Caco-2 (cell line): ENCODE results near the gene SMARCB1. TPM values are rescaled to one million over a fixed set of nuclear protein-coding genes. Genes with fewer than 3 reads are reported as not detected.

Experiments
- BruUV-seq: library from RNA; stranded (reverse); fragments of 400-500 nt; replicated peaks from 2 replicates; lab custom pipeline; 2021; lab: Mats Ljungman, UMichigan
- CTCF ChIA-PET: fragments of 300-600 bp; sonication (Branson Sonifier 250); formaldehyde crosslinking; loops from one replicate; lab custom pipeline; 2022; ENCODE audit warnings: antibody characterized with exemption; lab: Charles Lee
- POLR2A ChIA-PET: fragments of 300-600 bp; sonication (Branson Sonifier 250); formaldehyde crosslinking; loops from one replicate; lab custom pipeline; 2022; ENCODE audit warnings: antibody characterized with exemption; lab: Charles Lee
- DNase-seq, 2 experiments: peaks; one replicate each; pipeline versions ENCODE4 v3.0.0 to v3.0.0-alpha.2; 2020 to 2022
- H3K27me3 ChIP-seq: replicated peaks from 2 replicates; pipeline ENCODE4 v1.6.0; 2011; ENCODE audit warnings: low read length; ENCODE audit not compliant: control insufficient read depth, insufficient read depth
- H3K36me3 ChIP-seq: 2 replicates; pipeline ENCODE4 v1.5.1; 2011; ENCODE audit warnings: low read length; ENCODE audit not compliant: control insufficient read depth, insufficient read depth
- H3K4me1 ChIP-seq: fragments of 250-450 bp; sonication (Bioruptor Pico); 2 replicates; pipeline ENCODE4 v1.5.1; 2020; ENCODE audit warnings: mild to moderate bottlenecking
- H3K4me3 ChIP-seq: 2 replicates; pipeline ENCODE4 v1.5.1; 2011; ENCODE audit warnings: low read depth, mild to moderate bottlenecking, control low read depth, low read length
- H3K9me3 ChIP-seq: fragments of 250-450 bp; sonication (Bioruptor Pico); 2 replicates; pipeline ENCODE4 v1.5.1; 2020; ENCODE audit warnings: mild to moderate bottlenecking, moderate library complexity
- H3K27ac Mint-ChIP-seq: one replicate; pipeline ENCODE4 v1.8.0; 2022; ENCODE audit warnings: mixed read lengths; ENCODE audit not compliant: unreplicated experiment
- H3K27me3 Mint-ChIP-seq: one replicate; pipeline ENCODE4 v1.8.0; 2022; ENCODE audit warnings: mixed read lengths; ENCODE audit not compliant: insufficient read depth, unreplicated experiment
- H3K36me3 Mint-ChIP-seq: one replicate; pipeline ENCODE4 v1.8.0; 2022; ENCODE audit warnings: mild to moderate bottlenecking, mixed read lengths; ENCODE audit not compliant: insufficient read depth, unreplicated experiment
- H3K4me1 Mint-ChIP-seq: one replicate; pipeline ENCODE4 v1.8.0; 2022; ENCODE audit warnings: low read depth, mixed read lengths; ENCODE audit not compliant: unreplicated experiment
- H3K4me3 Mint-ChIP-seq: one replicate; pipeline ENCODE4 v1.8.0; 2022; ENCODE audit warnings: mild to moderate bottlenecking, moderate library complexity, mixed read lengths; ENCODE audit not compliant: unreplicated experiment
- H3K9me3 Mint-ChIP-seq: one replicate; pipeline ENCODE4 v1.8.0; 2022; ENCODE audit warnings: mixed read lengths; ENCODE audit not compliant: unreplicated experiment
- intact Hi-C: fragments of 100-400 bp; cut with micrococcal nuclease; formaldehyde crosslinking; loops from one replicate; pipeline ENCODE4 v1.10.0; 2022; ENCODE audit not compliant: unreplicated experiment
- total RNA-seq: library from RNA; stranded (reverse); gene quantifications from 2 replicates; pipeline ENCODE4 v1.2.3, GENCODE V29; 2022
- TF ChIP-seq, protein P1 (sequence below), 2 experiments: fragments of 200-600 bp in 1 of 2; IDR thresholded peaks; 1 replicate in 1 of 2; 2 replicates in 1 of 2; pipeline versions ENCODE4 v1.5.1 to v1.8.0; 2011 to 2022; ENCODE audit warnings: antibody characterized with exemption in 1 of 2, control low read depth in 1 of 2, inconsistent platforms in 1 of 2, low read depth in 1 of 2, low read length in 1 of 2, mild to moderate bottlenecking in 1 of 2, moderate library complexity in 1 of 2; ENCODE audit not compliant: insufficient read depth in 1 of 2, severe bottlenecking in 1 of 2, unreplicated experiment in 1 of 2

The SMARCB1 gene
- total RNA-seq, 1 experiment from 2014 or later: 157 TPM

DNA sequence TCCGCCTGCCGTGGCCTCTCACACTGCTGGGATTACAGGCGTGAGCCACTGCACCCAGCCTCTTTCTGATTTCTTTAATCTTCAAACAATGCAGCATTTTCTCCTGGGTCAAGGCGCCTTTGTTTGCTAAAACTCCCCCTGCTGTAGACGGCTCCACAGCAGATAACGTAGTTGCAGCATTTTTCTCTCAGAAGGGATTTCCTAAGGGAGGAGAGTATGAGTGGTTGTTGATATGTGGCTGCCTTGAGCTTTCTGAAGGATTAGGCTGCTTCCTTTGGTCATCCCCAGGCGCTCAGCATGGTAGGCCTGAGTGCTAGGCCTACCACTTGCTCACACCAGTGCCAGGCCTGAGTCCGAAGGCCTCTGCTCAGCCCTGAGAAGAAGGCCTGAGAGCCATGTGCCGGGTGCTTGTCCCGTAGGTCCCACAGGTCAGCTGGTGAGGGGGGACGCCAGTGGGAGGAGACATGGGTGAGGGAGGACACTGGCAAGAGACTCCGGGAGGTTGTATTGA is 18.1 kb downstream of the SMARCB1 start:
- no peak overlapping the region for H3K4me3 Mint-ChIP-seq
- no peaks in the 10 kb centered on the region for H3K4me1 Mint-ChIP-seq
- CTCF ChIA-PET: interaction anchor here (0.9 kb wide), 1 partner anchor 34 kb away, joined by 4 read pairs; no protein-coding TSS in a partner anchor
- H3K36me3 Mint-ChIP-seq: peaks cover 87% of the 10 kb centered on the region
- intact Hi-C loops: no loop called here
- H3K27ac Mint-ChIP-seq: peak overlapping the region; percentile 48
- H3K27me3 Mint-ChIP-seq: no peaks in the 10 kb centered on the region
- no peaks in the 10 kb centered on the region for H3K27me3 ChIP-seq
- no TSS peak for BruUV-seq
- TF ChIP-seq, protein P1, sequence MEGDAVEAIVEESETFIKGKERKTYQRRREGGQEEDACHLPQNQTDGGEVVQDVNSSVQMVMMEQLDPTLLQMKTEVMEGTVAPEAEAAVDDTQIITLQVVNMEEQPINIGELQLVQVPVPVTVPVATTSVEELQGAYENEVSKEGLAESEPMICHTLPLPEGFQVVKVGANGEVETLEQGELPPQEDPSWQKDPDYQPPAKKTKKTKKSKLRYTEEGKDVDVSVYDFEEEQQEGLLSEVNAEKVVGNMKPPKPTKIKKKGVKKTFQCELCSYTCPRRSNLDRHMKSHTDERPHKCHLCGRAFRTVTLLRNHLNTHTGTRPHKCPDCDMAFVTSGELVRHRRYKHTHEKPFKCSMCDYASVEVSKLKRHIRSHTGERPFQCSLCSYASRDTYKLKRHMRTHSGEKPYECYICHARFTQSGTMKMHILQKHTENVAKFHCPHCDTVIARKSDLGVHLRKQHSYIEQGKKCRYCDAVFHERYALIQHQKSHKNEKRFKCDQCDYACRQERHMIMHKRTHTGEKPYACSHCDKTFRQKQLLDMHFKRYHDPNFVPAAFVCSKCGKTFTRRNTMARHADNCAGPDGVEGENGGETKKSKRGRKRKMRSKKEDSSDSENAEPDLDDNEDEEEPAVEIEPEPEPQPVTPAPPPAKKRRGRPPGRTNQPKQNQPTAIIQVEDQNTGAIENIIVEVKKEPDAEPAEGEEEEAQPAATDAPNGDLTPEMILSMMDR (IDR thresholded peaks at IDR 0.05; ENCODE audit: insufficient read depth in 1 of 2, low read depth in 1 of 2, low read length in 1 of 2, severe bottlenecking in 1 of 2, unreplicated experiment in 1 of 2): no peak
- no peaks in the 10 kb centered on the region for H3K9me3 ChIP-seq
- H3K4me1 ChIP-seq: no peaks in the 10 kb centered on the region
- H3K9me3 Mint-ChIP-seq: no peaks in the 10 kb centered on the region
- POLR2A ChIA-PET: no interaction called here
- no peak for DNase-seq
- no peak overlapping the region for H3K4me3 ChIP-seq
- H3K36me3 ChIP-seq: peaks cover 5% of the 10 kb centered on the region

DNA sequence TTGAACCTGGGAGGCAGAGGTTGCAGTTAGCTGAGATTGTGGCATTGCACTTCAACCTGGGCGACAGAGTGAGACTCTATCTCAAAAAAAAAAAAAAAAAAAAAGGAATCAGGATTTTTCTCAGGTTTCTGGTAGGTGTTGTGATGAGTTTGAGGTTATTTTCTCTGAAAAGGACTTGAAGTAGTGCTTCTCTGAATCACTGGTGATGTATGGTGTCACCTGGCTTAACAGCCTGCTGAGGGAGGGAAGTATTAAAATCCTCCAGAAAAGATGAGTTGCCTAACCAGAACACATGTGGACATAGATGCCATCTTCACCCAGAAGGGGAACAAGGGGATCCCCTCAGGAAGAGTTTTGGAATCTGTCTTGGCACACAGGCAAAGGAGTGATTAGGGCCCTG is 20.1 kb downstream of the SMARCB1 start:
- CTCF ChIA-PET: no interaction called here
- intact Hi-C loops: no loop called here
- H3K36me3 Mint-ChIP-seq: peaks cover 87% of the 10 kb centered on the region
- H3K4me1 ChIP-seq: no peaks in the 10 kb centered on the region
- no peaks in the 10 kb centered on the region for H3K9me3 Mint-ChIP-seq
- DNase-seq: no peak
- H3K4me1 Mint-ChIP-seq: no peaks in the 10 kb centered on the region
- H3K27me3 Mint-ChIP-seq: no peaks in the 10 kb centered on the region
- TF ChIP-seq, protein P1 (IDR thresholded peaks at IDR 0.05; ENCODE audit: insufficient read depth in 1 of 2, low read depth in 1 of 2, low read length in 1 of 2, severe bottlenecking in 1 of 2, unreplicated experiment in 1 of 2): no peak
- no peaks in the 10 kb centered on the region for H3K9me3 ChIP-seq
- POLR2A ChIA-PET: no interaction called here
- no peaks in the 10 kb centered on the region for H3K27me3 ChIP-seq
- no TSS peak for BruUV-seq
- H3K36me3 ChIP-seq: peaks cover 2% of the 10 kb centered on the region; the same call in 1 of the 2 replicates
- H3K27ac Mint-ChIP-seq: no peak overlapping the region
- no peak overlapping the region for H3K4me3 Mint-ChIP-seq
- no peak overlapping the region for H3K4me3 ChIP-seq

DNA sequence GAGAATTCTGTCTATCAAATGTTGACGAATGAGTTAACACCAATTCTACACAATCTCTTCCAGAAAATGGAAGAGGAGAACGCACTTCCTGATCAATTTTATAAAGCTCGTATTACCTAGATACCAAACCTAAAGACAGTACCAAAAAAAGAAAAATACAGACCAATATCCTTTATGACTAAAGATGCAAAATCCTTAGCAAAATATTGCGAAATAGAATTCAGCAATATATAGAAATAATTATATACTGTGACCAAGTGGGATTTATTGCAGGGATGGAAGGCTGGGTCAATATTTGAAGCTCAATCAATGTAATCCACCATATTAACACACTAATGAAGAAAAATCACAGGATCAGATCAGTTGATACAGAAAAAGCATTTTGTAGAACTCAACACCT is 25.6 kb downstream of the SMARCB1 start:
- Mint-ChIP-seq H3K4me1 (no peaks in the 10 kb centered on the region), H3K9me3 (no peaks in the 10 kb centered on the region), H3K27ac (no peak overlapping the region), H3K27me3 (no peaks in the 10 kb centered on the region), H3K4me3 (no peak overlapping the region), H3K36me3 (peaks cover 80% of the 10 kb centered on the region)
- Histone ChIP-seq H3K27me3 (no peaks in the 10 kb centered on the region), H3K9me3 (no peaks in the 10 kb centered on the region), H3K4me1 (no peaks in the 10 kb centered on the region), H3K36me3 (peaks cover 5% of the 10 kb centered on the region), H3K4me3 (no peak overlapping the region)
- CTCF ChIA-PET: no interaction called here
- POLR2A ChIA-PET: no interaction called here
- intact Hi-C loops: no loop called here
- DNase-seq: no peak
- TF ChIP-seq, protein P1 (IDR thresholded peaks at IDR 0.05; ENCODE audit: insufficient read depth in 1 of 2, low read depth in 1 of 2, low read length in 1 of 2, severe bottlenecking in 1 of 2, unreplicated experiment in 1 of 2): no peak
- no TSS peak for BruUV-seq
